Stimulated activated CD4-positive, alpha-beta T cell treated with anti-CD3 and anti-CD28 coated beads, TNF-alpha, amount 100 ng/mL, for 48 hours (primary cell): Measurements from ENCODE around the gene TRAFD1.

Source experiments
- DNase-seq, 3 donors: peaks; one replicate each; pipeline ENCODE4 v3.0.0-alpha.2; 2020; ENCODE audit warnings: low read depth in 3 of 3

TRAFD1 gene

GRCh38 chr12:112115259-112116045 is 9.9 kb upstream of the TRAFD1 start:
- no peak for DNase-seq

- no peak for DNase-seq
These were observed 8.9 kb upstream of the TRAFD1 start for GRCh38 chr12:112116232-112117060.

- DNase-seq, result no peak
These were observed 7.7 kb upstream of the TRAFD1 start for GRCh38 chr12:112117685-112118084.

GRCh38 chr12:112121780-112122565 is 3.4 kb upstream of the TRAFD1 start:
- DNase-seq, result no peak

GRCh38 chr12:112122823-112123690 is 2.3 kb upstream of the TRAFD1 start:
- no peak for DNase-seq

- DNase-seq, result no peak
These were observed 476 bp upstream of the TRAFD1 start for GRCh38 chr12:112124918-112125249.

GRCh38 chr12:112126000-112126438 is 659 bp downstream of the TRAFD1 start:
- DNase-seq, result no peak

GRCh38 chr12:112126911-112127310 is 1.6 kb downstream of the TRAFD1 start:
- DNase-seq, result no peak

- no peak for DNase-seq
These were observed 5.2 kb downstream of the TRAFD1 start for GRCh38 chr12:112130441-112130998.

GRCh38 chr12:112131686-112132085 is 6.3 kb downstream of the TRAFD1 start:
- DNase-seq, result no peak

- no peak for DNase-seq
These were observed 8.1 kb downstream of the TRAFD1 start for GRCh38 chr12:112133418-112133817.

- no peak for DNase-seq
These were observed 9.4 kb downstream of the TRAFD1 start for GRCh38 chr12:112134731-112135130.

- DNase-seq, result no peak
These were observed 15.4 kb downstream of the TRAFD1 start for GRCh38 chr12:112140728-112141127.

- no peak for DNase-seq
These were observed 20.8 kb downstream of the TRAFD1 start for GRCh38 chr12:112146123-112146522.

- DNase-seq, result no peak
These were observed 22.7 kb downstream of the TRAFD1 start for GRCh38 chr12:112148031-112148513.

GRCh38 chr12:112149596-112149995 is 24.2 kb downstream of the TRAFD1 start:
- DNase-seq, result no peak

GRCh38 chr12:112151766-112152541 is 26.6 kb downstream of the TRAFD1 start:
- no peak for DNase-seq

GRCh38 chr12:112153181-112153892 is 28.0 kb downstream of the TRAFD1 start:
- no peak for DNase-seq

GRCh38 chr12:112153893-112154219 is 28.5 kb downstream of the TRAFD1 start:
- no peak for DNase-seq
